ENCODE data around the gene LEP.
"Not testable (repeated sequence)": the region's sequence is repeated elsewhere in the genome, so short reads cannot be mapped to it uniquely, and the experiment has no call there.

Gene LEP

DNA sequence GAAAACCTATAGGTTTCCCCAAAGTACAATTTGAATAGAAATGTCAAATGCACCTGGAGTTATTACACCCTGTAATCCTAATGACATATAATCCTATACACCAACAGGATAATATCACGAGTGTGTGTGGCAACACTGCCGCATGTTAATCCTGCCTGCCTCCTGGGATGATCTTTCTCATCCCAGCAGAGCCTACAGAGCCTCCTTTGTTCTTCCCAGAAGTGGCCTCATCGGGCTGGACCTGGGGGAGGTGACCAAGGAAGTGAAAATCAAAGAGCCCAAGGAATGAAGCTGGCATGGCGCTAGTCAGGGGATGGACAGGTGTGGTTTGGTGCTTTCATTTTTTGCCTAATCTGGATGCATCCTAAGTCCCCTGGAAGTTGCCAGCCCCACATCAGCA lies 29.5 kb upstream of the LEP start:
- ATAC-seq: no peak

DNA sequence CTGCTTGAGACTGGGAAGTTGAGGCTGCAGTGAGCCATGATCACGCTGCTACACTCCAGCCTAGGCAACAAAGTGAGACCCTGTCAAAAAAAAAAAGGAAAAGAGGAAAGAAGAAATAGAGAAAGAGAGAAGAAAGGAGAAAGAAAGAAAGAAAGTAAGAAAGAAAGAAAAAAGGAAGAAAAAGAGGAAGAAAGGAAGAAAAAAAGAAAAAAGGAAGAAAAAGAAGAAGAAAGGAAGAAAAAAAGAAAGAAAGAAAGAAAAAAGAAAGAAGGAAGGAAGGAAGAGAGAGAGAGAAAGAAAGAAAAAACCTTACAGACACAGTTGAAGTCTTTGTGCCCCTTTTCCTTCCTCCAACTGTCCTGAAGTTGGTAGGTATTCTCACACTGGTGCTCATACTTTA lies 26.6 kb upstream of the LEP start:
- ATAC-seq: no peak

DNA sequence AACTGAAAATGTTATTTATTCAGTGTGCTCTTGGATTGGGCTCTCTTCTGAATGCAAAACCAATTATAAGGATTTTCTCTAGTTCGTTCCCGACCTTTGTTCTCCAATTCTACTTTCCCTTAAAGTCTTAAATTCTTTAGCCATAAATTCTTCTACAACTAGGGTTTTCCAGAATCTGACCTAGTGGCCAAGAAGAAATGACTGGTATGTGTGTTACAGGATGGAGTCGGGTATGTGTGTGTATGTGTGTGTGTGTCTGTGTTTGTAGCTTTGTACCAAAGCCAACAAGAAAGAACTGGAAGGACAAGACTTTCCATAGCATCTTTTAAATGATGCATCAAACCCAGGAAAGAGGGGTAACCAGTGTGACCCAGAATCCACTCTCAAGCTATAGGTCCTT lies 25.8 kb upstream of the LEP start:
- no peak for ATAC-seq

DNA sequence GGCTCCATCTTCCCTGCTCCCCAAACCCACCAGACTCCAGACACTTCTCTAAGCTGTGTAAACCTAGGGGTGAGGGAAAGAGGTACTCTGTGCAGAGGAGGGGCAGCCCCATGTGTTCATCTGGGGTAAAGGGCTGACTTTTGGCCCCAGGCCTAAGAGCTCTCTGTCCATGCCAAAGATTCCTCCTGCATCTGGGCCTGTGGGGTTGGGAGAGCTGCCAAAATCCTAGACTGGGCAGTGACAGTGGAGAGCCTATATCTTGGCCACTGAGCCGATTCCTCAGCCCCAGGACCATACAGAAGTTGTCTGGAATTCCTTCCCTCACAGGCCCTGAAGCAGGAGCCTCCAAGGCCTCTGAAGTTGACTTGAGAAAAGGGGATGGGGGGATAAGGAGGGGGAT lies 25.3 kb upstream of the LEP start:
- no peak for ATAC-seq

DNA sequence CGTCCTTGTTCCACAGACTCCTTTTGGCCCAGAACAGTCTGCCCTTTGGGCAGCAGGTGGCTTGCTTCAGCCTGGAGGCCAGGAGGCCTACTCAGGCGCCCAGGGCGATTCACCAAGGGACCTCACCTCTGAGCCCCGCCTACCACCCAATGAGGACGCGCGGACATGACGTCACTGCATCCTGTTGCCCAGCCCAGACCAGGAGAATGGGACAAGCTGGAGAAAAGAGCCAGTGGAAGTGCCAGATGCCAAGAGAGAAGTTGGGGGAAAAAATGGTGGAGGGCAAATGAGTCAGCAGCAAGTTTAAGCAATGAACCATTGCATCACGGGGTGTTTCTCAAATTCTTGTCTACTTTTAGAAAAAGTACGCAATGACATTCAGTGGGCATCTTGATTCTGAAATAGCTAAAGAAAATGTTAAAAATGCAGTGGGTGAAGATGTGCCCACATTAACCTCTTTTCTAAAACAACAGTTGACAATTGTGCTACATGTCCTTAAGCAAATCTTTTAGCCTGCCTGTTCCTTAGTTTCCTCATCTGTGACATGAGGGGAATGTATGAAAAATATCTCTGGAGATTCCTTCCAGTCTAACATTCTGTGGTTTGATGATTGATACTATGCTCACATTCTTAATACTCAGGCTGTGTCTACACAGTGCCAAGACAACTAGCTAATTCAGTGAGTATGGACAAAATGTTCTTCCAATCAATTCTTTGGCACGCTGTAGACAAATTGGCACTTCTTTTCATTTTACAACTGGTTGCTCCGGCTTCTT lies 23.9 kb upstream of the LEP start:
- ATAC-seq: no peak

DNA sequence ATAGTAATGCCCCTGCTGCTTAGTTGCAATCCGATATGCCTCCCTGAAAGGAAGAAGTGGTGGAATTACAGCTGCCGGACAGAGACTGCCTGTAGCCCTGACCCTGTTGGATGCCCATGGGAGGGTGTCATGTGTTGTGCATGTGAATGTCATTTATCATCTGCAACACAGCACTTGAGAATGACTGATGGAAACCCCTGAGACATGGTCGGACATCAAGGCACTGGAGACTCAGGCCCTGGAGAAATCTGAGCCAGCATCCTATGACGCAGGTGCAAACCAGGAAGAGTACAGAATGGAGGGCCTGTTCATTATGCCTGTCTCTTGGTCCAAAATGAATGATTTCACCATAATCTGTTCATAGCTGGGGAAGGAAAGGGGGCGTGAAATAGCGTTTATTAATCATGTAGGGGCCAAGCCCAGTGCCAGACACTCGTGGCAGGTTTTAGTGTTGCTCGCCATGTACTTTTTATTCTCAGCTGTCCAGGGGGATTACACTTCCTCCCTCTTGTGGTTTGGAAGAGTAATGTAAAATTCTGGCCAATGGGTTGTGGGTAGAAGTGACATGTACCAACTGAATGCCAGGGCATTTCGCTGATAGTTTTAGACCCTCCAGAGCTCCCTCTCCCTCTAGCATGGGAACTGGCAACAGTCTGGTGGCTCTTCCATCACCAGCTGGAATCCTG lies 23.0 kb upstream of the LEP start:
- no peak for ATAC-seq

DNA sequence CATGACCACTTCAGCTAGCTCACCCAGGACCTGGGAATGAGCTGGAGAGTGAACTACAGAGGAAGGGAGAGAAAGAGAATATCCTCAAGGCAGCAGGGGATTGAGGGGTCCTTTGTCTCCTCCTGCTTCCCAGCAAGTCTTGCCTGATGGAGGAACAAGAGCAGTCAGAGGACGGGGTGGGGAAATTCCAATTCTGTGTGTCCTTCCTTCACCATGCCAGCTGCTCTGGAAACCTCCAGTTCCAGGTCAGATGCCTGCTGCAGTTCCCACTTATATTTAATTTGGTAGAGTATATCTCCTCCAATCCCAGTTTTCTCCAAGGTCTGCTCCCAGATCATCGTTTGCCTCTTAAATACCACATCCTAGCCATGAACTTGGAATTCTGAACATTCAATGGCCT lies 21.4 kb upstream of the LEP start:
- no peak for ATAC-seq

DNA sequence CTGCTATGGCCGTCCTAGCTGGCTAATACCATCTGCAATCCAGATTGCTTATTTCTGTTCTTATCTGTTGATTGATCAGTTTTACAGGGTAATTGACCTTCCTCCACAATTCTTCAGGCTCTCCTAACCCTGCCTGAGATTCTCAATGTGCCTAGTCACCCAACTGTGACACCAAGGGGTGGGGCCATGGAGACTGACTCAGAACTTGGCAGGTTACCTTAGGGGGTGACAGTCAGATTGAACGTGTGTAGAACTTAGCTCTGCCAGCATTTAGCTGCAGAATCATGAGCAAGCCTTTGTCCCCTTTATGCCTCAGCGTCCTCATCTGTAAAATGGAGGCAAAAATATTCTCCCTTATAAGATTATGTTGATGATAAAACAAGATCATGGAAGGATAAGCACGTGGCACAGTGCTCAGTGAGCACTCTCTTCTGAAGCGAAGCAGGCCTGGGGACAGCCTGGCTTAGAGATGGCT lies 19.1 kb upstream of the LEP start:
- ATAC-seq: peak; percentile 73 to 75

DNA sequence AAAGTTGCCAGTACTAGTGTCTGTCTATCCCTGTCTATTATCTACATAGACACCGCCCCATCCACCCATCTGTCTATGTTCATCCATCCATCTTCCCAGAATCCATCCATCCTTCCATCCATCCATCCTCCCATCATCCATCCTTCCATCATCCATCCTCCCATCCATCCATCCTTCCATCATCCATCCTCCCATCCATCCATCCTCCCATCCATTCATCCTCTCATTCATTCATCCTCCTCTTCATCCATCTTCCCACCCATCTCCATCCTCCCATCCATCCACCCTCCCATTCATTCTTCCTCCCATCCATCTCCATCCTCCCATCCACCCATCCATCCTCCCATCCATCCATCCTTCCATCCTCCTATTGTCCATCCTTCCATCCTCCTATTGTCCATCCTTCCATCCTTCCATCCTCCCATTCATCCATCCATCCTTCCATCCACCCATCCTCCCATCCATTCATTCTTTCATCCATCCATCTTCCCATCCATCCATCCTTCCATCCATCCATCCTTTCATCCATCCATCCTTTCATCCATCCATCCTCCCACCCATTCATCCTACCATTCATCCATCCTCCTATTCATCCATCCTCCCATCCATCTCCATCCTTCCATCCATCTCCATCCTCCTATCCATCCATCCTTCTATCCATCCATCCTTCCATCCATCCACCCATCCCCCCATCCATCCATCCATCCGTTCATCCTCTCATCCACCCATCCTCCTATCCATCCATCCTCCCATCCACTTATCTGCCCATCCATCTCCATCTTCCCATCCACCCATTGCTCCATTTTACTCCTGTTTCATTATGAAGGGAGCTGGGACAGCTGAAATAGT lies 14.7 kb upstream of the LEP start:
- ATAC-seq: no peak

DNA sequence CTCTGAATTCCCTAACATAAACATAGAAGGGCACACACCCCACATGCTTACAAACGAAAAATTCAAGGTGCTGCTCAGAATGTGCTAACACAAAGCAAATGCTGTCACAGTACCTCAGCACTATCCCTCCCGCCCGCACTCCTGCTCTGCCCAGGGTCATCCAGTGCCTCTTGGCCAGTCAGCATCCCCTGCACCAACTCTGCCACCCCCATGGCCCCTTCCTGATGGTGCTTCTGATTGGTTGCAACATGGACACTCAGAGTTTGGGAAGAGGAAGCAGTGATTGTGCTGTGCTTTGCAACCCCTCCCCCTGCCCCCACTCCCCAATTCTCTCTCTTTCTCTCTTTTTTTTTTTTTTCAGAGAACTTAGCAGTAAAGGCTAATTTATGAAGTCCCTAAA lies 13.8 kb upstream of the LEP start:
- ATAC-seq: no peak

DNA sequence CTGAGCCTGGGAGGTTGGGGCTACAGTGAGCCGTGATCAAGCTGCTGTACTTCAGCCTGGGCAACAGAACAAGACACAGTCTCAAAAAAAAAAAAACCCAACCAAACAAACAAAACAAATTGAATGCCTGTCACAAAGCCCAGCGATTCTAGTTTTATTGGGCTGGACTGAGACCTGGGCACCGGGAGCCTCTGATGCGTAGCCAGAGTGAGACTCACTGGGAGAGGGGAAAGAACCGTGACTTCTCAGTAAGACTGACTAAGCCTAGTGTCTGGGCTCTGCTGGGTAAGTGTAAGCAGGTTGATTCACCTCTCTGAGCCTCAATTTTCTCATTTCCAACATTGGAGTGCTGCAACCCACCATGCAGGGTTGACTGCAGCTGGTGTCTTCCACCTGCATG lies 10.1 kb upstream of the LEP start:
- peak in 1 of 2 donors; percentile 38 for ATAC-seq

DNA sequence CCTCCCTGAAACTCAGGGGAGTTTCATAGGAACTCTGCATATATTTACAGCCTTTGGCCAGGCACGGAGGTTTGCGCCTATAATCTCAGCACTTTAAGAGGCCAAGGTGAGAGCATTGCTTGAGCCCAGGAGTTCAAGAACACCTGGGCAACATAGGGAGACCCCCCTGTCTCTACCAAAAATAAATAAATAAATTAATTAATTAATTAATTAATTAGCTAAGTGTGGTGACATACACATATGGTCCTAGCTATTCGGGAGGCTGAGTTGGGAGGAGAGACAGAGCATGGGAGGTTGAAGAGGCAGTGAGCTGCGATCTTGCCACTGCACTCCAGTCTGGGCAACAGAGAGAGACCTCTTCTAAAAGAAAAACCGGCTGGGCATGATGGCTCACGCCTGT lies 9.4 kb upstream of the LEP start:
- ATAC-seq: no peak

DNA sequence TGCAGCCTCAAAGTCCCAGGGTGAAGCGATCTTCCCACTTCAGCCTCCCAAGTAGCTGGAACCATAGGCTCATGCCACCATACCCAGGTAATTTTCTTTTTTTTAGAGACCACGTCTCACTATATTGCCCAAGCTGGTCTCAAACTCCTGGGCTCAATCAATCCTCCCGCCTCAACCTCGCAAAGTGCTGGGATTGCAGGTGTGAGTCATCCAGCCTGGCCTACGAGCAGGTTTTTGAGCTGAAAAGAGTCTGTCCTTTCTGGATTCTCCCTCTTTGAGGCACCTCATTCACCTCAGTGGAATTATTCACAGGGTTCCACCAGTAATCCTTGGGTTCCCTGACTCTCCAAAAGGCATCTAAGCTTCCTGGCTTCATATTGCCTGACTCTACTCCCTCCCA lies 7.6 kb upstream of the LEP start:
- no peak for ATAC-seq

DNA sequence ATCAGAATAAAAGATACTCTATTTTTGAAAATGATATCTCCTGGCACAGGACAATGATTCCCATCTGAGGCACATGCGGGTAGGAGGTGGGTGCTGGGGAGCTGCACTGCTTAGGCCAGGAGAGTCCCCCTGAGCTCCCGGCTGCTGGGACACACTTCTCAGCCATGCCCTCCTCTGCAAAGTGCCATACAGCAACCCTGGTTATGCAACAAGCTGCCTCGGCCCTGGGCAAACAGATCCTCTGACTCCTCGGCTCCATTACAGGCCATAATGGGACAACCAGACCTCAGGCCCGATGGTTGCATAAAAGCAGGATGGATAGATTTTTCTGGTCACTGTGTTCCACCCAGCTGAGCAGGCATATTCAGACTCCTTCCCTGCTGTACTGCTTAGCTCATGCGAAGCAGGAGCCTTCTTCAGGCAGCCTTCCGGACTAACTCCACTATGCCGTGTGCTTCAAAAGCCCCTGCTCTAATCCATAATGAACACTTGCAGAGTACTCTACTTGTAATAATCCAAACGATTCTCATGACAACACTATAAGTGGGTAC lies 6.5 kb upstream of the LEP start:
- no peak for ATAC-seq

DNA sequence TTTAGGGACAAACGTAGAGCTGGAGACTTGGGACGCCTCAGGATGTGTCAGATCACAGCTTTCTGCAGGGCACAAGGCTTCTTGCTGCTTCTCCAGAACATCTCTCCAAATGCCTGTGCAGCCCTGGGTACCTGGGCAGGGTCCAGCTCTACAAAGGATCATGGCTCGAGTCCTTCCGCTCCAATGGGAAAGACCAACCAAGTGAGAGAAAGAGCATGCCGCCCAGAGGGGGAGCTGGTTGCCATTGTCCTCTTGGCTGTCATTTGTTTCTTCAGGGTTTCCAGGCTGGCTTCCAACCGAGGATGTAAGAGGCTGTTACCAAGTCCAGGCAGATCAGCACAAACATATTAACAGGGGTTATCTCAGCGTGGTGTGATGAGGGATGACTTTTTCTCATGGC lies 5.6 kb upstream of the LEP start:
- ATAC-seq: no peak

DNA sequence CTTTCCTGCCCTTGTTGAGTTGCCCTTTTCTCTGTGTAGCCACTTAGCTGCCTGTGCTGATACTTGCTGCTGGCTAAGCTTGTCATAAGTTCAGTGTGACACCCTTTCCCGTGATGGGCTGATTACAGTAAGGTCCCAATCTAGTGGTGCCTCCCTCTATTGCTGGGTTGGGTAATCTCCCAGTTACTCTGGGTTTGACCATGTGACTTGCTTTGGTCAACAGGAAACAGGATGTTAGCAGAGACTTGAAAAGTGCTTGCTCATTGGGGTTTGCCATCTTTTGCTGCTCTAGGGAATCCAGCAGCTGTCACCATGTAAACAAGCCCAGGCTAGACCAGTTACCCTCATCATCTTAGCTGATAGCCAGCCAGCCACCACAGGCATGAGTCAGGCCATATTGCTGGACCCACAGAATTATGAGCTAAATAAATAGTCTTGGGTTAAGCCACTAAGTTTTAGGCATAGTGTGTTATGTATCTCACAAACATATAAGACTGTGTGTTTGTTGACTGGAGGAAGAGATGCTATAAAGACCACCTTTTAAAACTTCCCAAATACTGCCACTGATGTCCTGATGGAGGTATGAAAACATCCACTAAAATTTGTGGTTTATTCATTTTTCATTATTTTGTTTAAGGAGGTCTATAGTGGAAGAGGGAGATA lies 4.0 kb upstream of the LEP start:
- peak; percentile 76 to 79 for ATAC-seq

DNA sequence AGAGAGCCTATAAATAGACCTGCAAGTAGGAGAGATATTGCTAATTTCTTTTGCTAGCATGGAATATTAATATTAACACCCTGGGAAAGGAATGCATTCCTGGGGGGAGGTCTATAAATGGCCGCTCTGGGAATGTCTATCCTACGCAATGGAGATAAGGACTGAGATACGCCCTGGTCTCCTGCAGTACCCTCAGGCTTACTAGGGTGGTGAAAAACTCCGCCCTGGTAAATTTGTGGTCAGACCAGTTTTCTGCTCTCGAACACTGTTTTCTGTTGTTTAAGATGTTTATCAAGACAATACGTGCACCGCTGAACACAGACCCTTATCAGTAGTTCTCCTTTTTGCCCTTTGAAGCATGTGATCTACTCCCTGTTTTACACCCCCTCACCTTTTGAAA lies 1.9 kb upstream of the LEP start:
- not testable (repeated sequence) for ATAC-seq

DNA sequence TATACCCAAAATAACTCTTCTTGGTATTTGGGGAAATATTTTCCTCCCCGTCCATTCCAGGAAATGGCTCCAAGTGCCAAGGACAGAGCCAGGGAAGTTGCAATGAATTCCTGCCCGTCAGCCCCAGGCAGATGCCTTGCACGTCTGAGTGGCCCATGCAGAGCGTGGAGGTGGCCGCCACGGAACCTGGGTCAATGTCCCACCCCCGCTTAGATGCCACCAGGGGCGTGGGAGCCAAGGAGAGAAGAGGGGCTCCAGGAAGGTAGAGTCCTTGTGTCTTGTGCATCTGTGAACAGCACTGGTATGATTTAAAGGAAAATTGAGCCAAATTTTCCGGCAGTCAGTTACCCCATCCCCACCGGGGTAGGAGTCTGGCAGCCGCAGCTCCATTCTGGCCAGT lies 1.6 kb downstream of the LEP start:
- ATAC-seq: no peak

DNA sequence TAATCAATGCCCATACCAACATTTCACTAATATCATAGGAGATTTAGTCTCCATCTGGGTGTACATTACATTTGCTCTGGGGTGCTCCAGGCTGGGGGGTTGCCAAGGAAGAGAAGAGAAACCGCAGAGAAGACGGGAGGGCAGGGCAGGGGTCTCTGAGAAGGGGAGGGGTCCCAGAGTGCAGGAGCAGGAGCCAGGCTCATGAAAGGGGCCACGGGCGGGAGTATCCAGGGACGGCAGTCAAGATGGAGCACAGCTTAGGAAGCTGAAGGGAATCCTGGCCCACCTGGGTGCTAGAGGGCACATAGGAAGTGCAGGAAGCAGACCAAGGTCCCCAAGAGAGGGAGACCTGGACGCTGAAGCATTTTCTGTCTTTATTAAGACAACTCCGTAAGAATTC lies 2.2 kb downstream of the LEP start:
- no peak for ATAC-seq

DNA sequence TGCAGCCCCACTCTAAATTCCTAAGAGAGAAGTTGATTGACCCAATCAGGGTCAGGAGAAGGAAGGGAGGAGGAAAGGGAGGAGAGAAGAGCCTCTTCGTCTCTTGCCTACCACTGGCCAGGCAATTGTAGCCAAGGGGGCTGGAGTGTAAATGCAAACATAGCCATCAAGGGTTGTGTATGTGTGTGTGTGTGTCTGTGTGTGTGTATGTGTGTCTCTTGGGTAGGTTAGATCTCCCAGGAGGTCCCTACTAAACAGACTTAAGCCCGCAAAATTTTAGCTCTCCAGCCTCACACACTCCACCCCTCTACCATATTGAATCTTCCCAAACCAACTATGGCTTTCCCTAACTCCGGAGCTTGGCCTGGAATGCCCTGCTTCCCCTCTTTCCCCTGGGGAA lies 3.8 kb downstream of the LEP start:
- no peak for ATAC-seq

DNA sequence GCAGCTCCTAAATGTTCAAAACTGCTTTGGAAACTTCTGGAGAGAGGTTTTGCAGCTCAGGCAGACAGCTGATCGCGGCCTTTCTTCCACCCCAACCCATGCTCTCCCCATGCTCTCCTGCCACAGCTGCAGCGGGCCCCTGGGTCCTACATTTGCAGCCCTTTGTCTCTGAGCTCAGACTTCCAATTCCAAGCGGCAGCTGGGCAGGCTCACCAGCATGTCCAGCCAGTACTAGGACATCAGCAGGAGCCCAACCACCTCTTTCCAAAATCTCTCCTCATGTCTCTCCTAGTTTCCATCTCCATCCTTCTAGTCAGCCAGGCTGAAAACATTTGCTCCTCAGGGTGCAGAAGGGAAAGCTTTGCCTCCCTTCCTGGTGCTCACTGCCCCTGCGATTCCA lies 6.0 kb downstream of the LEP start:
- ATAC-seq: no peak

DNA sequence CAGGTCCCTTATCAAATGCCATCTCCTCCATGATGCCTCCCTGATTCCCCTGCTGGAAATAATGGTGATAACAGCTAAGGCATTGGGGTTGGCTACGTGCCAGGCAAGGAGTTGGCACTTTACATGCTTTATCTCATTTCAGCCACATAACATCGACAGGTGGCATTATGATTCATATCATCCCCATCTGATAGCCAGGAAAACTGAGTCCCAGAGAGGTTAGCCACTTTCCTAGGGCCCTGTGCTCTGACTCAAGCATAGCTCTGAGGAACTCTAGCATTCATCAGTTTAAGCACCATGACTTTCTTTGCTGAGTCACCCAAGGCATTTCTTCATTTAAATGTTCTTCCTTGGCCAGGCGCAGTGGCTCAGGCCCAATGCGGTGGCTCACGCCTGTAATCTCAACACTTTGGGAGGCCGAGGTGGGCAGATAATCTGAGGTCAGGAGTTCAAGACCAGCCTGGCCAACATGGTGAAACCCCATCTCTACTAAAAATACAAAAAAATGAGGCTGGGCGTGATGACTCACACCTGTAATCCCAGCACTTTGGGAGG lies 6.6 kb downstream of the LEP start:
- ATAC-seq: no peak
